Measurements from ENCODE around the gene TFEB.

The TFEB gene

GRCh38 chr6:41763470-41763869 lies 28.1 kb upstream of the TFEB start:
- DNase-seq = no peak

GRCh38 chr6:41759905-41760579 lies 24.6 kb upstream of the TFEB start:
- no peak for DNase-seq

DNA sequence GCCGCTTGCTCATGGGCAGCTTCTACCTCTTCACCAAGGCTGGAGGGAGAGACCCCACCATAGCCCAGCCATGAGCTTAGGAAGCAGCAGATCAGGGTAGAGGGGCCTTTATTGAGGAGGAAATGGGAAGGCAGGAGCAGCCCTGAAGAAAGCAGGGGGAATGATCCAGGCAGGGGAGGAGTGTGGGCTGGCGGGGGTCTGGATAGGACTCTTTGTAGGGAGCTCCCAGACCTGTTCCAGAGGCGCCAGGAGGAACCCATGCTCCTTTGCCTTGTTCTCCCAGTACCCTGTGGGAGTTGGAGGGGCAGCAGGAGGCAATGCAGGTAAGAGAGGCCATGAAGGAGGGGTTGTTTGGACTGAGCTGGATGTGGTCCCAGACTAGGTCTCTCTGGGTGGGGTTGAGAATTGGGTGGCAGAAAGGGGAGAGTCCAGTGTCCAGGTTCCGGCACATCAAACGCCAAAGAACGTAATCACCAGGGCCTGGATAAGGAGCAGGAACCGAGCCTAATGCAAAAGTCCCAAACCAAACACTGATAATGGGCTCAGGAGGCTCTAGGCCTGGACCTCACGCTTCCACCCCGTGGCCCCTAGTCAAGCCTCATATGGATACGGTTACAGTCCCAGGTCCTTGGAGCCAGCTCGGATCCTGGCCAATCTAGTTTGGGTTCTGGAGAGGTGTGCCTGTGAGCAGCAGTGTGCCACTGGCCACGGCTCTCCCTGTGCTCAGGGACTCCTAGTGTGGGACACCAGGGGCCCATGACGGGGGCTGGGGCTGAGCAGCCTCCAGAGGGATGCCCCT lies 23.9 kb upstream of the TFEB start:
- DNase-seq = no peak

GRCh38 chr6:41758641-41759035 lies 23.2 kb upstream of the TFEB start:
- DNase-seq = no peak

DNA sequence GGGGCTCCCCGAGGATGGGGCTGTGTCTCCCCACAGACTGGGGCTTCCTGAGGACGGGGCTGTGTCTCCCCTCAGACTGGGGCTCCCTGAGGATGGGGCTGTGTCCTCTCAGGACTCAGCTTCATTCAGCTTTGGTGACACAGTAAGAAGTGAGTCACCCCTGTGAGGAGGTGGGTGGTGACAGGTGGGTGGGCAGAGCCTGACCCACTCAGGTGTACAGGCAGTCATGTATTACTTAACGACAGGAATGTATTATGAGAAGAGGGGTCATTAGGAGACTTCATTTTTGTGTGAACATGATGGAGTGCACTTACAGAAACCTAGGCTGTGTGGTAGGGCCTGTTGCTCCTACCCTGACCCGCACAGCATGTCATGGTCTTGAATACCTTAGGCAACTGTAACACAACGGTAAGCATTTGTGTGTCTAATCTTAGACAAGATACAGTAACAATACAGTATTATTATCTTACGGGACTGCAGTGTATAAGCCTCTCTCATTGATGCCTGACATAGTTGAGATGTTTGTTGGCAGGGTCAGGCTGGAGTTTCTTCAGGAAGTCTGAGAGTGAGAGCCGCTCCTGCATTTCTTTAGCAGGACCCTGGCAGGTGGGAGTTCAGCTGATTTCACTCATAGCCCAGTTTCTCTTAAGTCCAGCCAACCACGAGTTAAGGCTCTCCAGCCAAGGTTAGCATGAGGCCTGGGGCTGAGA lies 22.7 kb upstream of the TFEB start:
- no peak for DNase-seq

DNA sequence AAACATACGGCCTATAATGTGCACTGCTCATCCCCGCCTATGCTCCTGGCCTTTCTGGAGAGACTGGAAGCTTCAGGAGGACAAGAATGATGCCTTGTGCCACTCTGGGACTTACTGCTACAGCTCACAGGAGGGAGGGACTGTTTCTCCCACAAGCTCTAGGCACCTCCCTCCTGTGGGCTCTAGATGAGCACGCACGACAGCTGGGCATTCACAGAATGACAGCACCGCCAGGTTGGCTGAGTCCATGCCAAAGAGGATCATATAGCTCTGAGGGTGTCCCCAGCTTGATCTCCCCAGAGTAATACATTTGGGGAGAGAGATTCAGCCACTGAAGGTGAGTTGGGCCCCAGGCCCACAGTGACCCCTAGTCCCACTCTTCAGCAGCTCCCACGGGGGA lies 21.9 kb upstream of the TFEB start:
- no peak for DNase-seq

DNA sequence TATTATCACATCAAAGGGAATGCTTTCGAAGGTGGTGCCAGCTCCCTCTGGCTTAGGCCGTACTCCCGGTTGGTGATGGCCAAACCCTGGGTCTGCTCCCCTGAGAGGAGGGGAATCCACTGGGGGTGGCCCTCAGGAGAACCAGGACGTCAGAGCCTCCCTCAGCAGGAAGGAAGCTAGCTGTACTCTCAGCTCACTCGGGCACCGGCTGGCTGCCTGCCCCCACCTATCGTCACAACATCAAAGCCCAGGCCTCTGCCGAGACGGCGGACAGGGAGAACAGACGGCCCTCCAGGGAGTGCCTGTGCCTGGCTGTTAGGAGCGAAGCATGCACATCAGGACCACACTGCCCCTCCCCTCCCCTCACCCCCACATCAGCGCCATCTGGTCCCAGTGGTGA lies 20.9 kb upstream of the TFEB start:
- DNase-seq = no peak

GRCh38 chr6:41755895-41756294 lies 20.5 kb upstream of the TFEB start:
- DNase-seq = no peak

GRCh38 chr6:41750374-41750773 lies 15.0 kb upstream of the TFEB start:
- no peak for DNase-seq

- peak in 1 of 2 experiments; percentile 19 for DNase-seq
Observed at GRCh38 chr6:41748542-41748941, 13.1 kb upstream of the TFEB start.

DNA sequence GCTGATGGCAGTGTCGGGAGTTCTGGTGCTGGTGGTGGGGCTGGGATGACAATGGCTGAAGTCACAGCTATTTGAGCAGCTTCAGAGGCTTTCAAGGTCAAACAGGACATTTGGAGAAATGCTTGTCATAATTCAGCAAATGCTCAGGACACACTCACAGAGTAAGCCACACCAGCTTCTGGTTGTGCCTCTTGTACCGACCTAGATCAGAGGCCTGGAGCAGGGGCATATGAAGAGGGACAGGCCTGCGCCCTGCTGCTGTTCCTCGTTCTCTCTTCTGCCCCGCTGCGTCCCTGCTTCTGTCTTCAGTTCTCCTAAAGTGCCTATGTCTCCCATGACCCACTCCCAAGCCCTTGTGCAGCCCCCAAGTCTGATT lies 12.7 kb upstream of the TFEB start:
- no peak for DNase-seq

GRCh38 chr6:41747256-41748101 lies 12.1 kb upstream of the TFEB start, which contains the start of gene PGC:
TSS of gene PGC (minus strand) at chr6:41747397. CDS start at chr6:41747334, 63 bp downstream.
- no peak for DNase-seq

- no peak for DNase-seq
Observed at GRCh38 chr6:41746107-41746506, 10.7 kb upstream of the TFEB start.

- no peak for DNase-seq
Observed at GRCh38 chr6:41744236-41744787, 8.9 kb upstream of the TFEB start.

- no peak for DNase-seq
Observed at GRCh38 chr6:41743406-41744235, 8.2 kb upstream of the TFEB start.

- no peak for DNase-seq
Observed at GRCh38 chr6:41741625-41742490, 6.5 kb upstream of the TFEB start.

DNA sequence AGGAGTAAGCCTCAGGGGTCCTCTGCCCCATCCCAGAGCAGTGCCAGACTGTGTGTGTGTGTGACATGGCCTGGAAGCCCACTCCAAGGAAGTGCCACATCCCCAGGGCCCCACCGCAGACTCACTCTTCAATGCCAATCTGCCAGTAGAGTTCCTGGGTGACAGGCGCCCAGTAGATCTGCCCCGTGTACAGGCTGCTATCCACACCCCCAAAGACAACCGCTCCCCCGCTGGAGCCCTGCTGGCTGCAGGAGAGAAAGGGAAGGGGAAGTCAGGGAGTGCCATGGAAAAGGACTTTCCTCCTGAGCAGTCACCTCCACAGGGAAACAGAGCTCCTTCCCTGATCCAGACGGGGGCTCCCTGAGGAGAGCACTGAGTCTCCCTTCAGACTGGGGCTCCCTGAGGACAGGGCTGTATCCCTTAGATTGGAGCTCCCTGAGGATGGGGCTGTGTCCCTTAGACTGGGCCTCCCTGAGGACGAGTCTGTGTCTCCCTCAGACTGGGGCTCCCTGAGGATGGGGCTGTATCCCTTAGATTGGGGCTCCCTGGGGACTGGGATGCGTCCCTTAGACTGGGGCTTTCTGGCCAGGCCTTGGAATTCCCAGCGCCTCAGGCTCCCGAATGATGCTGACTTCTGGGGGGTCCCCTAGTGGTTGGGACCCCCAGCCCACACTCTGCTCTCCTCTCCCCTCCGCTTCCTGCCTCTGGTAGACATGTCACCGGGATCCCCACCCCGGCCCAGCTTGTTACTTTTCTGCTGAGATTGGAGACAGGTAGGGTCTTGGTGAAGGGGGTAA lies 5.2 kb upstream of the TFEB start:
- DNase-seq = no peak

DNA sequence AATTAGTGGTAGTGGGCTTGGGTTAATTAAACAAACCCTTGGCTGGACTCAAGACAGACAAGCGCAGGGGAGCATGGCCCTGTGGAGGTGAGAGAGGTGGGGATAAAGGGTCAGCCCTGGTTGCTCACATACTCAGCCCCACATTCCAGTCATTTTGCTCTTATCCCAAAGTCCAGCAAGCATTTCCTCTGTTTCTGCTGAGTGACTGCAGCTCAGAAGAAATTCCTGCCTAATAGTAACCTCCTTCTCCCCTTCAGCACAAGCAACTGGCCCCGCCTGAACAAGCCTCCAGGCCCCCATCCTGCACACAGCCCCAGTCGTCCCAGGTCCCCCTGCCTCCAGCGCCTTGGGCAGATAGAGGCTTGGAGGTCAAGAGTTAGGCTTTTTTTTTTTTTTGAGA lies 3.6 kb upstream of the TFEB start:
- DNase-seq = no peak

DNA sequence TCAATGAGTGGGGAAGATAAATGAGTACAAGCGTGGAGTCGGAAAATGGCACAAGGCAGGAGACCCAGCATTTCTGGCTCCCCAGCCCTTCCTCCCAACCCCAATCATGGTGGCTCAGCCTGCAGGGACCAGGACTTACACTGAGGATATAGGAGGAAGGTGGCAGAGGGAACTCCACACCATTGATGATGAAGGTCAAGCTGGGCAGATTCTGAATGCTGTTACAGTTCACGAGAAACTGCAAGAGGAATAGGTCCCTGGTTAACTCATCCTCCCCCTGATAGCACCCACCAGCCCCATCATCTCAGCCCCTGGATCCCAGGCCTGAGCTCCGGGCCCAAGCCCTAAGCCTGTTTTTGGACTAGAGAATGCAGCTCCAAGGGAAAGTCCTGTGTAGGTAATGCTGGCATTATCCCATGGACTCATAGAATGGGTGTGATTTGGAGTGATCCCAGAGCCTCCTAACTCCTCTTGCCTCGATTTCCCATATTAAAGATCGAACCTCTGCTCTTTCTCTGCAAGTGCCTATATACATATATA lies 2.3 kb upstream of the TFEB start:
- DNase-seq = no peak
